H1 (cell line): ENCODE measurements around the gene IRGC. TPM values are rescaled to one million over a fixed set of nuclear protein-coding genes. Genes with fewer than 3 reads are reported as not detected.

Experiments
- BCL11A ChIP-seq, 2 experiments: IDR thresholded peaks; one replicate each; pipeline ENCODE4 v1.6.1; 2011; ENCODE audit warnings: low read depth in 2 of 2, low read length in 2 of 2, mild to moderate bottlenecking in 2 of 2
- KDM5A ChIP-seq: fragments of 200-600 bp; IDR thresholded peaks from 2 replicates; pipeline ENCODE4 v1.7.1; 2012; ENCODE audit warnings: mild to moderate bottlenecking, low read length, inconsistent platforms, mixed read lengths
- SIRT6 ChIP-seq: IDR thresholded peaks from one replicate; pipeline ENCODE4 v1.7.1; 2012; ENCODE audit warnings: low read length, inconsistent platforms
- TBP ChIP-seq: IDR thresholded peaks from 2 replicates; pipeline ENCODE4 v1.6.1; 2011; ENCODE audit warnings: low read depth, low read length, improper control_type of control experiment
- polyA plus RNA-seq, 7 experiments: library from polyadenylated mRNA; depleted of rRNA in 3 of 7; stranded (reverse) in 5 of 7; unstranded in 2 of 7; fragments of >200 nt in 5 of 7; fragments of 200-250 nt in 2 of 7; gene quantifications; 1 replicate in 5 of 7; 2 replicates in 1 of 7; 4 replicates in 1 of 7; pipeline versions ENCODE4 v1.2.1 to v1.2.3, GENCODE V29; 2011 to 2013; ENCODE audit warnings: missing spikeins in 2 of 7, mixed read lengths in 2 of 7
- total RNA-seq: library from RNA; stranded (reverse); fragmentation: NEBNext Ultra II Directional; extraction: Animal tissue kit (Norgen Biotek cat#: 25700); gene quantifications from 2 replicates; pipeline ENCODE4 v1.2.1, GENCODE V29; 2021
- TF ChIP-seq, protein P1 (sequence below): IDR thresholded peaks from 2 replicates; pipeline ENCODE4 v1.6.1; 2012; ENCODE audit warnings: inconsistent platforms

Gene IRGC
- total and polyA plus RNA-seq, 2 of the 8 experiments (the other 6 are each of a cell fraction or from before 2014, with no cell fraction given), result not detected

DNA sequence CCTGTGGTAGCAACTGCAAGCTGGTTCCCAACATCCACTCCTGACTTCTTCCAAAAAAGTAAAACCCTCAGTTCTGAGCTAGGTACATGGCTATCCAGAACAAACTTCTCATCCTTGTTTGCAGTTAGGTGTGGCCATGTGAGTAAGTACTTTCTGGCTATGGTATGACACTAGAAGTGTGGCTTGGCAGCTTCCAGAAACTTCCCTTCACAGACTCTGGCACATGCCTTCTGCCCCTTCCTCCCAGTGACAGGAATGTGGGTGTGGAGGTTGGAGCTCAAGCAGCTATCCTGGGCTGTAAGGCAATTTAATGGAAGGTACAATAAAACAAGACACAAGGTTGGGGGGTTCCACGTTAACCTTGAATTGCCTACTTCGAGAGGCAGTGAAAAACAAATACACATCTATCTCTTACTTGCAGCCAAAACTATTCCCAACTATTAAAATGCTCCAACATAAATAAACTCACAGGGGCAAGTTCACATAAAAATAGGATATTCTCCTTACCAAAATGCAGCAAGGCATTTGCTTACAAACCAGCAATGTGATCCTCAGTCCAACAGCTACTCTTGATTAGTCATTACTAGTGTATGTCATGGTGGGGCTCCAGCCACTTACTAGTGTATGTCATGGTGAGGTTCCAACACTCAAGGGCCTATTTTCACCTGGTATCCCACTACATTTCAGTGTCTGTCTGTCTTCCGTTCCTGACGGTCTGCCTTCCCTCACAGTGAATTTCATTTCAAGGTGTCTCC, 35.8 kb downstream of the IRGC start (continued):
- TF ChIP-seq, protein P1, sequence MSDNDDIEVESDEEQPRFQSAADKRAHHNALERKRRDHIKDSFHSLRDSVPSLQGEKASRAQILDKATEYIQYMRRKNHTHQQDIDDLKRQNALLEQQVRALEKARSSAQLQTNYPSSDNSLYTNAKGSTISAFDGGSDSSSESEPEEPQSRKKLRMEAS, result no peak
- TF ChIP-seq KDM5A (no peak), TBP (no peak), SIRT6 (no peak), BCL11A (IDR thresholded peaks at IDR 0.05; ENCODE audit: low read depth in 2 of 2, low read length in 2 of 2) (no peak)
